Caco-2 (cell line): ENCODE measurements around the gene QRFP. TPM values are rescaled to one million over a fixed set of nuclear protein-coding genes. Genes with fewer than 3 reads are reported as not detected.

ENCODE experiments used
- BruUV-seq: library from RNA; stranded (reverse); fragments of 400-500 nt; replicated peaks from 2 replicates; lab custom pipeline; 2021; lab: Mats Ljungman, UMichigan
- CTCF ChIA-PET: fragments of 300-600 bp; sonication (Branson Sonifier 250); formaldehyde crosslinking; loops from one replicate; lab custom pipeline; 2022; ENCODE audit warnings: antibody characterized with exemption; lab: Charles Lee
- POLR2A ChIA-PET: fragments of 300-600 bp; sonication (Branson Sonifier 250); formaldehyde crosslinking; loops from one replicate; lab custom pipeline; 2022; ENCODE audit warnings: antibody characterized with exemption; lab: Charles Lee
- DNase-seq, 2 experiments: peaks; one replicate each; pipeline versions ENCODE4 v3.0.0 to v3.0.0-alpha.2; 2020 to 2022
- H3K27me3 ChIP-seq: replicated peaks from 2 replicates; pipeline ENCODE4 v1.6.0; 2011; ENCODE audit warnings: low read length; ENCODE audit not compliant: control insufficient read depth, insufficient read depth
- H3K36me3 ChIP-seq: 2 replicates; pipeline ENCODE4 v1.5.1; 2011; ENCODE audit warnings: low read length; ENCODE audit not compliant: control insufficient read depth, insufficient read depth
- H3K4me1 ChIP-seq: fragments of 250-450 bp; sonication (Bioruptor Pico); 2 replicates; pipeline ENCODE4 v1.5.1; 2020; ENCODE audit warnings: mild to moderate bottlenecking
- H3K4me3 ChIP-seq: 2 replicates; pipeline ENCODE4 v1.5.1; 2011; ENCODE audit warnings: low read depth, mild to moderate bottlenecking, control low read depth, low read length
- H3K9me3 ChIP-seq: fragments of 250-450 bp; sonication (Bioruptor Pico); 2 replicates; pipeline ENCODE4 v1.5.1; 2020; ENCODE audit warnings: mild to moderate bottlenecking, moderate library complexity
- H3K27ac Mint-ChIP-seq: one replicate; pipeline ENCODE4 v1.8.0; 2022; ENCODE audit warnings: mixed read lengths; ENCODE audit not compliant: unreplicated experiment
- H3K27me3 Mint-ChIP-seq: one replicate; pipeline ENCODE4 v1.8.0; 2022; ENCODE audit warnings: mixed read lengths; ENCODE audit not compliant: insufficient read depth, unreplicated experiment
- H3K36me3 Mint-ChIP-seq: one replicate; pipeline ENCODE4 v1.8.0; 2022; ENCODE audit warnings: mild to moderate bottlenecking, mixed read lengths; ENCODE audit not compliant: insufficient read depth, unreplicated experiment
- H3K4me1 Mint-ChIP-seq: one replicate; pipeline ENCODE4 v1.8.0; 2022; ENCODE audit warnings: low read depth, mixed read lengths; ENCODE audit not compliant: unreplicated experiment
- H3K4me3 Mint-ChIP-seq: one replicate; pipeline ENCODE4 v1.8.0; 2022; ENCODE audit warnings: mild to moderate bottlenecking, moderate library complexity, mixed read lengths; ENCODE audit not compliant: unreplicated experiment
- H3K9me3 Mint-ChIP-seq: one replicate; pipeline ENCODE4 v1.8.0; 2022; ENCODE audit warnings: mixed read lengths; ENCODE audit not compliant: unreplicated experiment
- CTCF ChIP-seq, 2 experiments: fragments of 200-600 bp in 1 of 2; IDR thresholded peaks; 1 replicate in 1 of 2; 2 replicates in 1 of 2; pipeline versions ENCODE4 v1.5.1 to v1.8.0; 2011 to 2022; ENCODE audit warnings: antibody characterized with exemption in 1 of 2, control low read depth in 1 of 2, inconsistent platforms in 1 of 2, low read depth in 1 of 2, low read length in 1 of 2, mild to moderate bottlenecking in 1 of 2, moderate library complexity in 1 of 2; ENCODE audit not compliant: insufficient read depth in 1 of 2, severe bottlenecking in 1 of 2, unreplicated experiment in 1 of 2
- intact Hi-C: fragments of 100-400 bp; cut with micrococcal nuclease; formaldehyde crosslinking; loops from one replicate; pipeline ENCODE4 v1.10.0; 2022; ENCODE audit not compliant: unreplicated experiment
- total RNA-seq: library from RNA; stranded (reverse); gene quantifications from 2 replicates; pipeline ENCODE4 v1.2.3, GENCODE V29; 2022

Gene QRFP
- total RNA-seq, 1 experiment from 2014 or later, result not detected

- no TSS peak for BruUV-seq
- no peak for DNase-seq
- H3K9me3 ChIP-seq, result no peaks in the 10 kb centered on the region
- H3K4me3 ChIP-seq, result no peak overlapping the region
- no peaks in the 10 kb centered on the region for H3K9me3 Mint-ChIP-seq
- ChIA-PET CTCF (interaction anchor here (1.0 kb wide), 1 partner anchor 98 kb away, joined by 3 read pairs; no protein-coding TSS in a partner anchor), POLR2A (no interaction called here)
- H3K4me1 ChIP-seq, result no peaks in the 10 kb centered on the region
- TF ChIP-seq CTCF (IDR thresholded peaks at IDR 0.05; ENCODE audit: insufficient read depth in 1 of 2, low read depth in 1 of 2, low read length in 1 of 2, severe bottlenecking in 1 of 2, unreplicated experiment in 1 of 2), result no peak
- intact Hi-C loops, result no loop called here
- H3K27me3 ChIP-seq, result no peaks in the 10 kb centered on the region
- no peaks in the 10 kb centered on the region for H3K36me3 ChIP-seq
- peaks cover 21% of the 10 kb centered on the region for H3K36me3 Mint-ChIP-seq
- peaks cover 5% of the 10 kb centered on the region for H3K27me3 Mint-ChIP-seq
- no peaks in the 10 kb centered on the region for H3K4me1 Mint-ChIP-seq
- no peak overlapping the region for H3K27ac Mint-ChIP-seq
- no peak overlapping the region for H3K4me3 Mint-ChIP-seq
Observed at GRCh38 chr9:130897105-130897751, 616 bp upstream of the QRFP start.

GRCh38 chr9:130895481-130896232 lies 955 bp downstream of the QRFP start:
- CTCF ChIA-PET, result interaction anchor here (1.2 kb wide), 1 partner anchor 37 kb away, joined by 3 read pairs; no protein-coding TSS in a partner anchor
- no peaks in the 10 kb centered on the region for H3K9me3 ChIP-seq
- intact Hi-C loops, result no loop called here

More at GRCh38 chr9:130895481-130896232, 955 bp downstream of the QRFP start:
- Mint-ChIP-seq H3K36me3 (peaks cover 27% of the 10 kb centered on the region), H3K9me3 (no peaks in the 10 kb centered on the region), H3K4me3 (no peak overlapping the region), H3K27me3 (peaks cover 5% of the 10 kb centered on the region), H3K4me1 (no peaks in the 10 kb centered on the region), H3K27ac (no peak overlapping the region)
- TF ChIP-seq CTCF (IDR thresholded peaks at IDR 0.05; ENCODE audit: insufficient read depth in 1 of 2, low read depth in 1 of 2, low read length in 1 of 2, severe bottlenecking in 1 of 2, unreplicated experiment in 1 of 2), result no peak
- Histone ChIP-seq H3K27me3 (no peaks in the 10 kb centered on the region), H3K36me3 (no peaks in the 10 kb centered on the region), H3K4me3 (no peak overlapping the region), H3K4me1 (no peaks in the 10 kb centered on the region)
- POLR2A ChIA-PET, result no interaction called here
- no peak for DNase-seq
- no TSS peak for BruUV-seq
